Activated CD8-positive, alpha-beta memory T cell treated with anti-CD3 and anti-CD28 coated beads, Interleukin-2, amount 50 U/mL, for 48 hours (primary cell): ENCODE results near the gene SCUBE1.
"Not testable (repeated sequence)": the region's sequence is repeated elsewhere in the genome, so short reads cannot be mapped to it uniquely, and the experiment has no call there.

Experiments
- DNase-seq: peaks from one replicate; pipeline ENCODE4 v3.0.0-alpha.2; 2020

Gene SCUBE1

GRCh38 chr22:43299736-43300135 is 43.4 kb downstream of the SCUBE1 start:
- no peak for DNase-seq

GRCh38 chr22:43298062-43298801 is 44.9 kb downstream of the SCUBE1 start:
- DNase-seq: no peak

DNA sequence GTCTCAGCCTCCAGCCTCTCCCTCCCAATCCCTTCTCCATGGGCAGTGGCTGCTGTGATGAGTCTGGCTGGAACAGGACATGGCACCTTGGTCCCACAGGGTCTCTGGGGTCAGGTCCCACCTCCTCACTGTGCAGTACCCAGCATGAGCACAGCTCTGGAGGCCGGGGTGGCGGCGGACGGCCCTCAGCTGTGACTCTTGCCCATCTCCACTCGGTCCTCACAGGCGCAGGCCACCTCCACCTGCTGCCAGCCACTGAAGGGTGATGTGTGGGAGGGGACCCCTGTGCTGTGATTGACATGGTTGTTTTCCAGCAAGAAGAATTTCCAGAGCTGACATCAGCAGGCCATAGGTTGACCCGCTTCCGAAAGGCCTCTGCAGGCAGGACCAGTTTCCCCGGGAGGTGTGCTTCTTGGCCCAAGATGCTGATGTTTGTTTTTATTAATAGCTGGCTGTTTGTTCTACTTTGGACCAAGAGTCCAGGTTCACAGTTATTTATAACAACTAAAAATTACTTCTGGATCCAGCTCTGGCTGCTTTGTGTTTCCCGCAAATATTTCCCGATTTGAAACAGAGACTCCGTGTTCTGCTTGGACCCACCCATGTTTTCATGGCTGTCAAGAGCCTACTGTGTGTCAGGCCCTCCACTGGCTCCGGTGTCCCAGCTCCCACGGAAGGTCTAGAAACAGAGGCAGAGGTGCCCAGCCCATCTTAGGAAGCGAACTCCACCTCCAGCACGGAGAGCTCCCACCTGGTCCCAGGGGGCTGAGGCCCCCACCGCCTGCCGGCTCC is 45.7 kb downstream of the SCUBE1 start:
- no peak for DNase-seq

DNA sequence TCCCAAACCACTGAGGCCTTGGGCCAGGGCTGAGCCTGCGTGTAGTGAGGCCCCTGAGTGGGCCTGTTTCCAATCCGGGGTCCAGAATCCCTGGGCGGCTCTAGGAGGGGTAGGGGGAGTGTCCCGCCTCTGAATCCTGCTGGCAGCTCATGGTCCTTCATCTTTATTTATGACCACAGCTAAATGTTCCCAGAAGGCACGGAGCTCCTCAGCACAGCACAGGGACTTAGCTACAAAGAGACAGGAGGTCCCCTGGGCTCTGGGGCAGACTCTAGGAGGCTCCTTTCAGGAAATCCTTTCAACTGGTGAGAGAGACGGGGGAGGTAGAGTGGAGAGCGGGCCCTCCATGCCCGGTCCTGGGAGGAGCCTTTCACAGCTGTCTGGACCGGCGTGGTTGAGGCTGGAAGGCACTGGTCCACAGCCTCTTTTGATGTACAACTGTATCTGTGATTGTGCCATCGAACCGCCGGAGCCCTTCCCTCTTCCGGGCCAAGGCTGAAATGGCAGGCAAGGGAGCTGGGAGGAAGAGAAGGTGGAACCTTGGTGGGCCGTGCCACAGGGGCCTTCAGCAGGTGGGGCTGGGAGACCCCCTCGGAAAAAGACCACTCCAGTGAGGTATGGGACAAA is 46.8 kb downstream of the SCUBE1 start:
- no peak for DNase-seq

GRCh38 chr22:43295660-43296059 is 47.5 kb downstream of the SCUBE1 start:
- no peak for DNase-seq

DNA sequence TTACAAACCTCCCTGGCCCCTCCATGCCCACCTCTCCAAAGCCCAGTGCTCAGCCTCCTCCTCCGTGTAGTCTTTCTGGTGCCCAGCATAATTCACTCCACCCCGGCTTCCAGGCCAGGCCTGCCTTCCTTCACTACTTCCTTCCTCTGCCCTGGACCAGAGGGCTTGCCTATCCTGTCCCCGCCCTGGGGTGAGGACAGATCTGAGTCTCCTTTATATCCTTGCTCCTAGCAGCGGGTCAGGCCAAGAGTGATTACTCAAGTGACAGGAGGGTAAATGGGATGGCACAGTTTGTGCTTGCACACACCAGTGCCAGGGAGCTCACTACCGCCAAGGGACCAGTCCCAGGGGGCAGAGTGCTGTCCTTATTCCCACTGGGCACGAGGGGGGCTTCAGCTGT is 48.0 kb downstream of the SCUBE1 start:
- no peak for DNase-seq

DNA sequence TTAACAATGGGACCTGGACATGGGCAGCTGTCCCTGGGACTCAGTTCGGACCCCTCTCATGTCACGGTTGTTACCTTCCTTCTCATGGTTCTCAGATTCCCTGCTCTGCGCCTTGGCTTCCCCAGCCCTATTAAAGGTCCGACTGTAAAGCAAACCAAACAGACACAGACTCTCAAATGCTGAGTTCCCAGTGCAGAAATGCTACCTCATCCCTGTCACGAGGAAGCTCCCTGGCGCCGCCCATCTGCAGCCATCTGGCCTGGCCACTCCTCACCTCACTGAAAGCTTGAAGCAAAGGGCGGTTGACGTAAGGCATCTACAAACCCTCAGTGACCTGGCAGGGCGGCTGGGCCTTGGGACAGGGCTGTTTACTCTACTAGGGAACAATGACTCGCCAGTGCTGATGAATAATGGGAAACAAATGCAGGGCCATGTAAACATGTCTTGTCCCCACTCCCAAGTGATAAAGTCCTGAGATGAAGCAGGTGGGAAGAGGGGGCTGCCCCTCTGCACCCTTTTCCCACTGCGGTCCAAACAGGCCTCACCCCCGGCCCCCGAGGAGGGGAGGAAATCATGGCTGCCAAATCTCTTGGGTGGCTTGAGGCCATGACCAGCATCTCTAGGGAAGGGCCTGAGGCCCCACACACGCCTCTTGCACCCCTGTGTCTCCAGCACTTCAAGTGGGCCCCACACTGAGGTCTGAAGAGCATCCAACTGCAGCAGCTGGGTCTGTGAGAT is 49.3 kb downstream of the SCUBE1 start:
- no peak for DNase-seq

DNA sequence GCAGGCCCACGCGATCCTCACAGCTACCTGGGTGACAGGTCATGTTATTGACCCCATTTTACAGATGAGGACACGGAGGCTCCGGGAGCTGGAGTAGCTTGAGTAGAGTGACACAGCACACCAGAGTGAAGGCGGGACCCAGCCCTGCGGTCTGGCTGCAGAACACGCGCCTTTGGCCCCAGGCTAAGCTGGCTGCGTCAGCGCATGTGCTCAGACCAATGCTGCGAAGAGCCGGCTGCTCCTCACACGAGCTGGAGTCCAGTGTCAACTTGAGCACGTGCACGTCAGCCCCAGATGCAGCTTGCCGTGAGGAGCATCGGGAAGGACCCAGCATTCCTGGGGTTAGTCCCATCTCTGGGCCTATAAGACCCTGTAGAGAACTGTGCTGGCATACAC is 49.9 kb downstream of the SCUBE1 start:
- DNase-seq: no peak

- DNase-seq: no peak
These were observed 50.5 kb downstream of the SCUBE1 start for GRCh38 chr22:43292630-43293018.

- no peak for DNase-seq
These were observed 51.8 kb downstream of the SCUBE1 start for GRCh38 chr22:43291381-43291780.

GRCh38 chr22:43289976-43290721 is 53.0 kb downstream of the SCUBE1 start:
- no peak for DNase-seq

- DNase-seq: no peak
These were observed 53.6 kb downstream of the SCUBE1 start for GRCh38 chr22:43289531-43289963.

GRCh38 chr22:43288807-43289420 is 54.3 kb downstream of the SCUBE1 start:
- DNase-seq: no peak

- DNase-seq: no peak
These were observed 54.8 kb downstream of the SCUBE1 start for GRCh38 chr22:43288378-43288777.

- DNase-seq: no peak
These were observed 55.7 kb downstream of the SCUBE1 start for GRCh38 chr22:43287441-43287840.

GRCh38 chr22:43281394-43281793 is 61.8 kb downstream of the SCUBE1 start:
- no peak for DNase-seq

- DNase-seq: not testable (repeated sequence)
These were observed 62.7 kb downstream of the SCUBE1 start for GRCh38 chr22:43280523-43280886.

GRCh38 chr22:43279867-43280522 is 63.2 kb downstream of the SCUBE1 start:
- no peak for DNase-seq

- no peak for DNase-seq
These were observed 65.1 kb downstream of the SCUBE1 start for GRCh38 chr22:43277987-43278601.

- DNase-seq: no peak
These were observed 66.1 kb downstream of the SCUBE1 start for GRCh38 chr22:43277091-43277490.

DNA sequence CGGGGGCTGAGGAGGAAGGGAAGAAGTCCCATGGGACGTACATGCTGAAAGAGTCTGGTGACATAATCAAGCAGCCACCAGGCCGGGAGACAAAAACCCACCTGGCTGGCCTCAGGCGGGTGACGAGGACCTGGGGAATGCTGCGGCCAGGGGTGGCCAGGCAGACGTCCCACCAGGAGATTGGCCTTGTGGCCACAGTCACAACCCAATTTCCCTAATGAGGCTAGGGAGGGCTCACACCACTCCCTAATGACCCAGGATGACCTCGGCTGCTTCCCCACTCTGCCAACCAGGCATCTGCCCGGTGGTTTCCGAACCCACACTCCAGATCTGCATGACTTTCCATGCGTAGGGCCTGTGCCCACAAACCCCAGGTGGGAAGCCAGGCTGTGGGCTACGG is 66.9 kb downstream of the SCUBE1 start:
- no peak for DNase-seq
